Measurements from ENCODE around the gene TMEM132C.

DNA sequence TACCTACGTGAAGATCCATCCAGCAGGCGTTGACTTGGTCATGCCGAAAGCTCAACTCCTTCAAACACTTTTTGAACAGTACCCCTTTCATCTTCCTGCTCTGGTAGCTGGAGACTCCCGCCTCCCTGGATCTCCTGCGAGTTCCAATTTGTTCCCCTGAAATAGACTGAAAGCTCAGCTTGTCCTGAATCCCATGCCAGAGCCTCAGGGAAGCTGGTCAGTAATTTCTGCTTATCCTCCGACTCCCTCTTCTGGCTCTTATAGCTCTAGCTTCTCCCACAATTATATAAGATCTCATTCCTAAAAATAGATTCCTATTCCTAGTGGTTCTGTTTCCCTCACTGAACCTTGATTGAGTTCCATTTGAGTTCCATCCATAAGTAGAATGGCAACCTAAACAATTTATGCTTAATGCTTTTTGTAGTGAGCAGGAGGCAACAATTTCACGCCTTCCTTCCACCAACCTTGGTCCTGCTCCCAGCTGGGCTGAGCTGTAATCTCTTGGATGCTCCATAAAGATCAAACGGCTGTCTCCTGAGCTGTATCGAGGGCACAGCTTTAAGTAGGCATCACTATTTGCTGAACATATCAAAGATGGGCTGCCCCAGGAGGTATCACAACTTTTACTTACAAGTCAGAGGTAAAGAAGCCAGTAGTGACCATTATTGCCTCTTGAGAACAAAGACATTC lies 8.0 kb upstream of the TMEM132C start:
- TF ChIP-seq ZBTB3 (CRISPR knock-in tag; IDR thresholded peaks at IDR 0.05; ENCODE audit: borderline replicate concordance, low read depth) (no peak), ZNF350 (CRISPR knock-in tag; IDR thresholded peaks at IDR 0.05; ENCODE audit: borderline replicate concordance, low read depth) (no peak), ZNF768 (CRISPR knock-in tag; IDR thresholded peaks at IDR 0.05) (no peak), EZH2 (conservative IDR thresholded peaks at IDR 0.05; ENCODE audit: low read depth, low read length) (no peak), HMG20B (CRISPR knock-in tag; conservative IDR thresholded peaks at IDR 0.05) (no peak), POLR2A (IDR thresholded peaks at IDR 0.05; ENCODE audit: insufficient read depth in 1 of 2, low read depth in 2 of 2, low read length in 2 of 2) (no peak), NFRKB (IDR thresholded peaks at IDR 0.05) (no peak), SRSF9 (IDR thresholded peaks at IDR 0.05; ENCODE audit: borderline replicate concordance, insufficient read depth, low read depth, low read length, poor library complexity, severe bottlenecking) (no peak), RXRA (CRISPR knock-in tag; IDR thresholded peaks at IDR 0.05) (no peak), YY1 (IDR thresholded peaks at IDR 0.05; ENCODE audit: insufficient read depth, insufficient replicate concordance, low read depth, low read length) (no peak)
- TF ChIP-seq, protein P1, sequence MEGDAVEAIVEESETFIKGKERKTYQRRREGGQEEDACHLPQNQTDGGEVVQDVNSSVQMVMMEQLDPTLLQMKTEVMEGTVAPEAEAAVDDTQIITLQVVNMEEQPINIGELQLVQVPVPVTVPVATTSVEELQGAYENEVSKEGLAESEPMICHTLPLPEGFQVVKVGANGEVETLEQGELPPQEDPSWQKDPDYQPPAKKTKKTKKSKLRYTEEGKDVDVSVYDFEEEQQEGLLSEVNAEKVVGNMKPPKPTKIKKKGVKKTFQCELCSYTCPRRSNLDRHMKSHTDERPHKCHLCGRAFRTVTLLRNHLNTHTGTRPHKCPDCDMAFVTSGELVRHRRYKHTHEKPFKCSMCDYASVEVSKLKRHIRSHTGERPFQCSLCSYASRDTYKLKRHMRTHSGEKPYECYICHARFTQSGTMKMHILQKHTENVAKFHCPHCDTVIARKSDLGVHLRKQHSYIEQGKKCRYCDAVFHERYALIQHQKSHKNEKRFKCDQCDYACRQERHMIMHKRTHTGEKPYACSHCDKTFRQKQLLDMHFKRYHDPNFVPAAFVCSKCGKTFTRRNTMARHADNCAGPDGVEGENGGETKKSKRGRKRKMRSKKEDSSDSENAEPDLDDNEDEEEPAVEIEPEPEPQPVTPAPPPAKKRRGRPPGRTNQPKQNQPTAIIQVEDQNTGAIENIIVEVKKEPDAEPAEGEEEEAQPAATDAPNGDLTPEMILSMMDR (CRISPR knock-in tag; IDR thresholded peaks at IDR 0.05), result no peak
